Activated CD8-positive, alpha-beta memory T cell treated with anti-CD3 and anti-CD28 coated beads for 48 hours (primary cell): Measurements from ENCODE around the gene KCNJ6.
"Not testable (repeated sequence)": the region's sequence is repeated elsewhere in the genome, so short reads cannot be mapped to it uniquely, and the experiment has no call there.

Experiments
- DNase-seq, 3 experiments: peaks; one replicate each; pipeline ENCODE4 v3.0.0-alpha.2; 2020; ENCODE audit warnings: low read depth in 2 of 3, low spot score in 2 of 3

KCNJ6 gene, protein sequence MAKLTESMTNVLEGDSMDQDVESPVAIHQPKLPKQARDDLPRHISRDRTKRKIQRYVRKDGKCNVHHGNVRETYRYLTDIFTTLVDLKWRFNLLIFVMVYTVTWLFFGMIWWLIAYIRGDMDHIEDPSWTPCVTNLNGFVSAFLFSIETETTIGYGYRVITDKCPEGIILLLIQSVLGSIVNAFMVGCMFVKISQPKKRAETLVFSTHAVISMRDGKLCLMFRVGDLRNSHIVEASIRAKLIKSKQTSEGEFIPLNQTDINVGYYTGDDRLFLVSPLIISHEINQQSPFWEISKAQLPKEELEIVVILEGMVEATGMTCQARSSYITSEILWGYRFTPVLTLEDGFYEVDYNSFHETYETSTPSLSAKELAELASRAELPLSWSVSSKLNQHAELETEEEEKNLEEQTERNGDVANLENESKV

DNA sequence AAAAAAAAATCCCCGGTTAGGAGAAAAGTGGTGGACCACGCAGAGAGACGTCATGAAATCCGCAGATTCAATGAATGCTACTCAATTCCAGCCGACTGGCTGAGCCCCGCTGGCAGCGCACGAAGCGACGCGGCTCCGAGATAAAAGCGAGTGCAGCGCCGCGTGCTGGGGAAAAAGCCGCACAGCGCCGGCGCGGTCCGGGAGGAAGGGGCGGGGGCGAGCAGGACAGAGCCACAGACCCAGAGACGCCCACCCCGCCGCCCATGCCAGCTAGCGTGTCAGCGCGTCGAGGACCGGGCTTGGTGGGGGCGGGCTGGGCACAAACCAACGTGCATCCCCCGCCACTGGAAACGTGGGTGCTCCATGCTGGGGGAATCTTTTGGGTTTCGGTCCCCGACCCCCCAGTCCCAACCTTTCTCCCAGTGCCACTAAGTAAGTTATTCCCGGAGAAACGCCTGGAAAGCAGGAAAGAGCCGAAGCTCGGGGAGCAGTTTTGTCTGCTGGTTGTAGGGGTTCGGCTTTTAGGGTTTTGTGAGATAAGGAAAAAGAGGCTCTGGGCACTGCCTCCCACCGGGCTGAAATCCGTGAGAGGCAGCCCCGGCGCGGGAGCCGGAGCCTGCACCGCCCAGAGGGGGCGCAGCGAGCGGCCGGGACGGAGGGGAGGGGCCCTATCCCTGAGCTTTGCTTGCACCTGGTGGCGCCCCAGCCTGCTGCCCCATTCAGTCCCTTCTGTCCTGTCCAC lies at the start of gene KCNJ6:
Gene KCNJ6, minus strand, starts transcription at position 148 of the 742 bp plus-strand sequence. CDS start 75,775 bp downstream, outside the sequence.
- no peak for DNase-seq

DNA sequence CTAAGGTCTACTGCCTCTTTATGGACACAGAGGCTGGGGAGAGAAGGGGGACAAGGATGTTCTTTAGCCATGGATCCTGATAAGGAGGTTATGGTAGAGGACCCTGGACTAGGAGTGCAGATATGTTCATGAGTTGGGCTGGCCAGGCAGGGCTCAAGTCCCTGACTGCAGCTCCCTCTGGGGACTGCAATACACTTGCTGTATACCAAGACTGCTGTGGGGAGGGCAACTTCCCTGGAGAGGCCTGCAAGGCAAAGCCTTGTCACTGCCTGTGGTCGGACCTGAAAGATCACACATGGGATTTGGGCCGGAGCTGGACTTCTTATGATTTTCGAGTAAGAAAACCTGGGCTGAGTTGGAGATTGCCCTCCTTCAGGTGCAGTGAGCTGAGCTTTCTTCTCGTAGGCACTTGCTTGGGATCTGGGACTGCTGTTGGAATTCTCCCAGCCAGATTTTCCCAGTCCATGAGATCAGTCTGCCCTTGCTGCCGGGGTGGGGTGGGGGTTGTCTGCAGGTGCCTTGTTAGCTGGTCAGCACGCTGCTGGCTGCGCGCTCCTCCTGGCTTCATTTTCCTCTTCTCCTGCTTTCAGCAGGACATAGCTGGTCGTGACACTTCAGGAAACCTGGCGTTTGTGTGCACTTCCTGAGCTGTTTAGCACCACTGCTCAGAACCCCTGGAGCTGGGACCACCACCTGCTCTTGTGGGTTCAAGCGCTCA lies 49.0 kb upstream of the KCNJ6 start:
- no peak for DNase-seq

DNA sequence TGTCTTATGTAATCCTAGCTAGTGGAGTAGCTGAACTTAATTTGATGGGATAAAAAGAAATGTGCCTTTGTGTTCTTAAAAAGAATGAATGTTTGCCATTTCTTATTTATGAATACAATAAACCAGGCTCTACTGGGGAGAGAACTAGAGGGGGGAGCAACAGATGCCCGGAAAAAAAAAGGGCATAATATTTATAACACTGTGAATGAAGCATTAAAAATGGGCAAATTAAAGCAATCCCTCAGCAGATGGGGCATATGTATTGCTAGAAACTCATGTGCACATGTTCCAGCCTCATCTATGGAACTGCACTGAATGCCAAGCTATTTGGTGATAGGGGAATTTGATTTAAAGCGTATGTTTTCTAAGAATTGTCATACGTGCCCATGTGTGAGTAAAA lies 42.3 kb upstream of the KCNJ6 start:
- no peak for DNase-seq

DNA sequence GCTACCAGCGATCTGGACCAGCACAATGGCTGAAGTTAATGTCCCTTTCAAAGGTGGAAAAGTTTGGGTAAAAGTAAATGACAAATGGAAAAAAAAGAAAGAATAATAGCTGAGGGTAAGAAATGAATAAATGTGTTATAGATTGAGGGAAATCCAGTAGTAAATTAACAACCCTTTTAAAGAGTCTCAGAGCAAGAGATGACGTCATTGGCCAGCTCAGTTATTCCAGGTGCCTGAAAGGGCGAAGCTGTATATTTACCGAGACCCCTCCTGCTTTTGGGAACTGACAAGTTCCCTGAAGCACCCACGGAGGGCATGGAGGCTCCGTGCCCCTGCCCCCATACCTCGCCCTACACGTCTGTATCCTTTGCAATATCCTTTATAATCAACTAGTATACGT lies 40.5 kb upstream of the KCNJ6 start:
- DNase-seq, result no peak

DNA sequence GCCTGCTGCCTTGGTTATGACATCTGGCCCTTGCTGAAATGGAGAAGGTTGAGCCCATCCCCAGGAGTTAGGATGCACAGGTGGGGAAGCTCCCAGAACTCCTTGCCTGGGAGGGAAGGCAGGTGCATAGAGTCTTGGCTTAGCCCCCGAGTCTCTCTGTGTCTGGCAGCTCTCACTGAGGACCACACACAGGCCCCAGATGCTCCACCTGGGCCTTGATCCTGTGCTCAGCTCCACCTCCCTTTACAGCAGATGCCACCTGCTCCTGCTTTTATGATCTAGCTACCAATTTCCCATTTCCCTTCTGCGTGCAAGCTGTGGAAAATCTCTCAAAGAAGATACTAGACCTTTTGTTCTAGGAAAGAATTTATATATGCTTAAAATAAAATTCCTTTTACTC lies 28.8 kb upstream of the KCNJ6 start:
- DNase-seq, result no peak

DNA sequence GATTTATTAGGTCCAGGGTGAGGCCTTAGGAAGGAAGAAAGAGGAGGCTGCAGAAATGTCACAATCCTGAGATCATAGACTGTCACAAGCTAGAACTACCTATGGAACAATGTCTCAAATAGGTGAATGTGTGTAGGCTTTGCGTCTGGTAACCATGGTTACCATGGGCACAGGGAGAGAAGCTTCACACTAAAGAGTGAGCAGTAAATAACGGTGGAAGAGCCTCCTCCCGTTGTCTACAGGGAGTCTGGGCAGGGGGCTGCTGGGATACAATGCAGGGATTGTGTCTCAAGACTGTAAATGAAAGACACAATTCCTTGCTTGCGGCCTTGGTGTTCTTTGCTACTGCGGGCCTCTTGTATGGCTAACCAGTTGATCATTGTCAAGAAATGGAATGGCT lies 28.2 kb upstream of the KCNJ6 start:
- DNase-seq, result no peak

DNA sequence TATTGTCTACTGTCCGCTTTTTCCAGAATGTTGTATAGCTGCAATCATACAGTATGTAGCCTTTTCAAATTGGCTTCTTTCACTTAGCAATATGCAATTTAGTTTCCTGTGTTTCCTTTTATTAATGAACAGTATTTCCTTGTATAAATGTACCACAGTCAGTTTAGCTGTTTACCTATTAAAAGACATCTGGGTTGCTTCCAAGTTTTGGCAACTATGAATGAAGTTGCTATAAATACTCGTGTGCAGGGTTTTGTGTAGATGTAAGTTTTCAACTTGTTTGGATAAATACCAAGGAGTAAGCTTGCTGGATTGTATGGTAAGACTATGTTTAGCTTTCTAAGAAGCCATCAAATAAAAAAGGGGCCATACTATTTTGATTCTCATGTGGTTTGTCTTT lies 24.4 kb upstream of the KCNJ6 start:
- DNase-seq, result no peak

DNA sequence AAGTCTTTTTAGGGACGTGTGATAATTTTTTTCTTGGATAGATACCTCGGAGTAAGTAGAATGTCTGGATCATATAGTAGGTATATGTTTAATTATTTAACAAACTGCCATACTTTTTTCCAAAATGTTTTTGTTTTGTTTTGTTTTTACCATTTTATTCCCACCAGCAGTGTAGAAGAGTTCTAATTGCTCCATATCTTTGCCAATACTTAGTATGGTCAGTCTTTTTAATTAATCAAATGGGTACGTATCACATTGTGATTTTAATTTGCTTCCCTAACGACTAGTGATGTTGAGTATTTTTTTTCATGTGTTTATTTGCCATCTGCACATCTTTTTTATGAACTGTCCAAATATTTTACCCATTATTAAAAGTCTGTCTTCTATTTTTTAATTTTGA lies 23.6 kb upstream of the KCNJ6 start:
- DNase-seq, result no peak

DNA sequence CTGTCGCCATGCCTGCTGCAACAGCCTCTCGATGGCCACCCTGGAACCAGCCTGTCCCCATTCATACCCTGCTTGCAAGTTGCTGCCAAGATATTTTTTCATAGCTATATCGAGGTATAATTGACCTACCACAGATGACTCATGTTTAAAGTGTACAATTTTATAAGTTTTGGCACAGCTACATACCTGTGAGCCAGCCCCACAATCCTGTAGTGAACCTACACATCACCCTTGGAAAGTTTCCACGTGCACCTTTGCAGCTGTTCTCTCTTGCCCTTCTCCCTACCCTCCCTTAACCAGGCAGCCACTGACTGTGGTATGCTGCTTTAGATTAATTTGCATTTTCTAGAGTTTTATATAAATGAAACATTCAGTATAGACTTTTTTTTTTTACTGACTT lies 23.0 kb upstream of the KCNJ6 start:
- no peak for DNase-seq

DNA sequence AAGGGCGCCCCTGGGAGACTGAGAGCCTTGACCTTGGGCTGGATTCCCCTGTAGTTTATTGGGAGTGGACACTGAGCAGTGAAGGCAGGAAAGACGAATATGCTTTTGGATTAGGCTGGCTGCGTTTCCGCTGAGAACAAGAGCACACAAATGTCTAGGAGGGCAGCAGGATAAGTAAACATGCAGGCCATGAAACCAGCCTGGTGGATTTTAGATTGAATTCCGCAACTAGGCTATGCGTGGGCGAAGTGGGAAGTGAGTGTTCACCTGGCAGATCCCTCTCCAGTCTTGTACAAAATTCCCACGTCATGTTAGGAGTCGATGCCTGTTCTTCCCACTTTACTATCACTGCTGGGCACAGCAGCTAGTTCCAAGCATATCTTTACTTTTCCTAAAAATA lies 21.4 kb upstream of the KCNJ6 start:
- no peak for DNase-seq

DNA sequence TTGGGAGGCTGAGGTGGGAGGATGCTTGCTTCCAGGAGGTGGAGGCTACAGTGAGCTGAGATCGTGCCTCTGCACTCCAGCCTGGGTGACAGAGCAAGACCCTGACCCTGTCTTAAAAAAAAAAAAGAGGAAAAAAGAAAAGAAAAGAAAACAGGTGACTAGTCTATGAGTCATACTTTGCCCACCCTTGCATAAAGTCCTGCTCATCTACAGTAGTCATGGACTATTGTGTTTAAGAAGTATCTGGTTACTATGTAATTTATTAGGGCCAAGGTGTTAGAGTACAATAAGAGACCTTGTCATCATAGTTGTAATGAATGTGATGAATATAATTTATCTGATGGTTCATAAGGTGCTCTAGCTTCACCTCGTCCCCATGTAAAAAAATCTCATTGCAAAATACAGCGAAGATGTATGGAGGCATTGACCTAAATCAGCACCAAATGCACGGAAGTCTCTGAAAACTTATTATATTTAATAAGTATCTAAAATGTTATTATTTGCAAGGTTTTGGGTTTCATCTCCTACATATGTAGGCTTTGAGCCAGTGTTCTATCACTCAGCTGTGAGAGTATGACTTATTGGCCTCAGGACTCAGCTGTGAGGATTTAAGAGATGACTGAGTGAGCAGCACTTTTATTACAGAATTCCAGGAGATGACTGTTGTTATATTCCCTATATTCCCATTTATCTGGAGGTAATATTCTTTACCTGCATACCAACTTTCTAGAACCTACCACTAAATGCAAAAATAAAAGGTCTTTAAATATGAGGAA lies 19.9 kb upstream of the KCNJ6 start:
- no peak for DNase-seq

DNA sequence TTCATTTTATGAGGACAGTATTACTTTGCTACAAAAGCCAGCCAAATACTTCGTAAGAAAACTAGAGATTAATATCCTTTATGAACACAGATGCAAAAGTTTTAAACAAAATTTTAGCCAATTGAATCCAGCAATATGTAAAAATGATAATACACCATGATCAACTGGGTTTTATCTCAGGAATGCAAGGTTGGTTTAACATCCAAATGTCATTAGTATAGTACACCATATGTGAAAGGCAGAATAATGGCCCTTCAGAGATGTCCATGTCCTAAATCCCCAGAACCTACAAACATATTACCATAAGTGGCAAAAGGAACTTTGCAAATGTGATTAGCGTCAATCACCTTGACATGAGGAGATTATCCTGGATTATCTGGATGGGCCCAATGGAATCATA lies 16.7 kb upstream of the KCNJ6 start:
- DNase-seq, result no peak

DNA sequence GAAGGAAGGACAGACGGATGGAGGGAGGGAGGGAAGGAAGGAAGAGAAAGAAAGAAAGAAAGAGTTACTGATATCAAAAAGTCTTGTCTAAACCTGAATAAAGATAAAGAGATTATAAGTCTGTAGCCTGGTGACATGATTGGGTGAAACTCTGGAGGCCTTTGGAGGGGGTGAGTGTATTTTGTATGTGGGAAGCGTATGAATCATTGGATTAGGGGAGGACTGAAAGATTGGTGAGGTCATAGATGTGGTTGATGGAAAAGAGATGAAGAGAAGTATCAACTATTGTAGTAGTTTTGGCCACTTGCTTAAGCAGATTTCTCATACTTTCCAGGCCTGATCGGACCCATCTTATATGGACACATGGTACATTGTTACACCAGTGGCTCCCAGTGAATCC lies 11.5 kb upstream of the KCNJ6 start:
- no peak for DNase-seq

DNA sequence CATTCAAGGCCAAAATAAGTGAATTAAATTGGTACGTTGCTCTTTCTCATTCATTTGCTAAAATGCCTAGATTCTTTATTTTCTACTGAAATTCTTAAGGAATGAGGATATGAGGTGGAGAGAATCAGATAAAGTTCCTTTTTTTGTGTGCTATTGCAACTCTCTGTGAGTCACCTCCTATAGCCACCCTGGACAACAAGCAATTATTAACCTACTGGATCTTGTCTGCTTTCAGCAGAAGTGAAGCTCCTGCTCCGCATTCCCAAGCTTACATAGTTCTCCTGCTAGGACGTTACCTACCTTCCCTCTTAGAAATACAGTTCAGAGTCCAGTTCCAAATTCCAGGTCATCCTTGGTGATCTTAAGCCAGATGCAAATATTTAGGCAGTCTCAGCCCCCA lies 4.8 kb upstream of the KCNJ6 start:
- DNase-seq, result no peak

DNA sequence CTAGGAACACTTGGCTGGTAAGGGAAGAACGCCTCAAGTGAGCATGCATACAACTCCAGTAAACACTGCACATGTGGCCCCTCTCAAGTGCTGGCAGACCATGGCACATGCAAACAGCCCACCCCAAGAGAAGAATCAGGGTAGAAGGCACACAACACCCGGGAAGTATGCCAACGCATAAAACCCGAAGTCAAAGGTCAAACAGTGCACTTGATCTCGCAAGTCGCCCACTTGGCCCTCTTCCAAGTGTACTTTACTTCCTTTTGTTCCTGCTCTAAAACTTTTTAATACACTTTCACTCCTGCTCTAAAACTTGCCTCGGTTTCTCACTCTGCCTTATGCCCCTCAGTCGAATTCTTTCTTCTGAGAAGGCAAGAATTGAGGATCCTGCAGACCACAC lies 4.0 kb upstream of the KCNJ6 start:
- not testable (repeated sequence) for DNase-seq

DNA sequence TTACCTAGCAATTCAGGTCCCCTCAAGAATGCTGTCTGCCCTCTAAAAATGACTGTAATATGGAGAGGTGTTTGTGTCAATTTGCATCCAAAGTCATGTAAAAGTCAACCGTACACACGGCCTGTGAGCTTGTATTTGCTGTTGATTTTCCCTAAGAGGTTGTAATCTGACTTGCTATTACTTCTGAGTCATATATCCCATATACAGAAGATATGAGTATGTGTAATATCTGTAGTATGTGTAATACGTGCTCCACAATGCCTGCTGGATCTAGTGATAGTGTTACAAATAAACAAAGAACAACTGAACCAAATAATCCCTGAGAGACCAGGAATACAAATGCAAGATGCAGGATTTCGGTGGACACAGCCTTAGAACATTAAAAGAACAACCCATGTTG lies 1.4 kb upstream of the KCNJ6 start:
- DNase-seq, result no peak

DNA sequence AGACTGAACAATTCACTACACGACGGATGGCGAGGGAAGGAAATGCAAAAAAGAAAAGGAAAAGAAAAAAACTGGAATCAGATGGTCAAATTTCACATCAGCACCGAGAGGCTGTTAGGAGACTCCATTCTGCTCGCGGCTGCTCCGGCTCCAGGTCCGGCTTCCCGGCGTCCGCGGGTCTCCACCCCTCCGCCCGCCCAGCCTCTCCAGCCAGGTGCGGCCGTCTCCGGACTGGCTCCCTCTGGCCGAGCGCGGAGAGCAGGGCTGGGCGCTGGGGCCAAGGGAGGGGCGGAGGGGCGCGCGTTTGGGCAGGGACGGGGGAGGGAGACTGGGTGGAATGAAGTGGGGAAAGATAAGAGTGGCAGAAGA lies 332 bp downstream of the KCNJ6 start:
- DNase-seq, result no peak

DNA sequence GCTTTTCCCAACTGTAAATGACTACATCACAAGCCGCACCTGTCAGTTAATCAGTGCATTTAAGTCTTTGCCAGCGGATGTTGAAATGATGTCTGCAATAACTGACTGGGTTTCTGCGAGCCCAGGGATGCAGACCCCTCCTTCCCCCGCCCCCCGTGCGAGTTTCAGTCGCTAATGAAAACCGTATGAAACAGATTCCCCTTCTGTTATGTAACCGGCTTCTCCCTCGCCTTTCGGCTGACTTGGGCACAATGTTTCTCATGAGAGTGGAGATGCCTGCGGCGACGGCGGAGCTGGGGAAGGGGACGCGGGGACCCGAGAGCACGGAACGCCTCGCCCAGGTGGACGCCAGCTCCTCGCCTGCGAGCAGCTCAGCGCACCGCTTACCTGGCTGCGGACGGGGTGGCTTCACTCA lies 753 bp downstream of the KCNJ6 start:
- no peak for DNase-seq

DNA sequence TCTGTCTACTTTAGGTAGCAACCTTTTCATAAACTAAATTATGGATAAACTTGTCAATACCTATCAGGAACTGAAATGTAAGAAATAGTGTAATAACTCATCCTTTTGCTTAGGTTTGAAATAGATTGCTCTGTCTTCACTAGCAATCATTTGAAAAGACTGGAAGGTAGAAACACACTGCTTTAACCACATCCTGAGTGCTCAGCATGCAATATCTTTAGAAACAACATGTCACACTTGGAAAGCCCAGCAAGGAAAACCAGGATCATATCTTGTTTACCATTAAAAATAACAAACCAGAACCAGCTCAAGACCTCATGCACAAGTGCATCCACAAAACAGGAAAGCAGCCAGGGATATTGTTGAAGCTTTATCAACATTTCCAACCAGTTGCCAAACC lies 3.6 kb downstream of the KCNJ6 start:
- no peak for DNase-seq

DNA sequence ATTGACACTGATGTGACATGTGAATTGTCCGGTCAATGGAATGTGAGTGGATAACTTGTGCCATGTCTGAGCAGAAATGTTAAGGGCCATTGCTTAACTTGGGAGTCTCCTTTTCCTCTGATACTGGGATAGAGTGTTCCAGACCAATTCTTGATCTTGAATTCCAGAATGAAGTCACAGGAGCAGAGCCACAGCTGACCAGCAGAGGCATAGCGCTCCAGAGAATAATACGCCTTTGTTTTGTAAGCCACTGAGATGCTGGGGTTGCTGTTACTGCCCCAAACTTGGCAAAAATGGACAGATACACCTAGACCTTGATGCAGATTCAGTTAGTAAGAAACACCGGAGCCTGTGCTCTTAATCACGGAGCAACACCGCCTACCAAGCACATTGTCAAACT lies 6.3 kb downstream of the KCNJ6 start:
- DNase-seq, result no peak

DNA sequence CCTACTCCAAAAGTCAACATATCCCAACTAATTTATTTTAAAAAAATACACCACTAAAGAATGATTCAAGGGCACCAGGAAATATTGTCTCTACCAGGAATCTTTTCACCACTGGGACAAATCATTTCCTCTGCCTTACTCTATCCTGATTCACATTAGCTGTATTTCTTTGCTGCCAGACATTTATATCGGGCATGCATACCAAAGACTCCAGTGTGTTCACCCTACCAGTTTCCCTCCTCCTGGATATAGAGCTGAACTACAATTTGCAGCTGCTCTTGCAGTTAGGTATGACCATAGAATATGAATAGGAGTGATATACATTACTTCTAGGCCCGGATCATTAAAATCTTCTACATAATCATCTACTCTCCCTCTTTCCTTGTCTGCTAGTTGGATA lies 7.6 kb downstream of the KCNJ6 start:
- no peak for DNase-seq
